ENCODE data around the gene PRKCB.

PRKCB gene

GRCh38 chr16:24111724-24112302 lies 276.0 kb downstream of the PRKCB start:
- H3K79me2 ChIP-seq (ENCODE audit: control insufficient read depth, low read length) = no peaks in the 10 kb centered on the region
- no peaks in the 10 kb centered on the region for H4K20me1 ChIP-seq (ENCODE audit: control insufficient read depth, insufficient read depth, low read depth, low read length)
- TF ChIP-seq EZH2phosphoT487 (IDR thresholded peaks at IDR 0.05; ENCODE audit: borderline replicate concordance, low read length) (no peak), CTCF (IDR thresholded peaks at IDR 0.05; ENCODE audit: low read depth, low read length, poor library complexity, severe bottlenecking) (no peak)
- H3K4me2 ChIP-seq (ENCODE audit: low read length) = no peak overlapping the region
- no peak overlapping the region for H3K4me3 ChIP-seq (ENCODE audit: low read length)
- no peaks in the 10 kb centered on the region for H3K27me3 ChIP-seq (ENCODE audit: control insufficient read depth, low read length)
- no peaks in the 10 kb centered on the region for H3K9me3 ChIP-seq (ENCODE audit: control insufficient read depth, insufficient read depth, low read length)
- H3K4me1 ChIP-seq (ENCODE audit: control insufficient read depth, low read length) = no peaks in the 10 kb centered on the region
- H3K9me2 ChIP-seq (replicated peaks; ENCODE audit: control insufficient read depth, low read length) = no peaks in the 10 kb centered on the region
- H3F3A ChIP-seq (ENCODE audit: control insufficient read depth, insufficient read depth) = no peaks in the 10 kb centered on the region
- no peak overlapping the region for H3K27ac ChIP-seq (ENCODE audit: low read depth, low read length)
- no peaks in the 10 kb centered on the region for H3K36me3 ChIP-seq (ENCODE audit: control insufficient read depth, low read length)

- Histone ChIP-seq H3K27ac (ENCODE audit: low read depth, low read length) (no peak overlapping the region), H4K20me1 (ENCODE audit: control insufficient read depth, insufficient read depth, low read depth, low read length) (no peaks in the 10 kb centered on the region), H3K4me2 (ENCODE audit: low read length) (no peak overlapping the region), H3K79me2 (ENCODE audit: control insufficient read depth, low read length) (no peaks in the 10 kb centered on the region), H3F3A (ENCODE audit: control insufficient read depth, insufficient read depth) (no peaks in the 10 kb centered on the region), H3K4me3 (ENCODE audit: low read length) (no peak overlapping the region), H3K9me2 (replicated peaks; ENCODE audit: control insufficient read depth, low read length) (no peaks in the 10 kb centered on the region), H3K36me3 (ENCODE audit: control insufficient read depth, low read length) (no peaks in the 10 kb centered on the region), H3K4me1 (ENCODE audit: control insufficient read depth, low read length) (no peaks in the 10 kb centered on the region), H3K27me3 (ENCODE audit: control insufficient read depth, low read length) (no peaks in the 10 kb centered on the region), H3K9me3 (ENCODE audit: control insufficient read depth, insufficient read depth, low read length) (no peaks in the 10 kb centered on the region)
- no peak for TF ChIP-seq EZH2phosphoT487 (IDR thresholded peaks at IDR 0.05; ENCODE audit: borderline replicate concordance, low read length)
- no peak for TF ChIP-seq CTCF (IDR thresholded peaks at IDR 0.05; ENCODE audit: low read depth, low read length, poor library complexity, severe bottlenecking)
Measured at GRCh38 chr16:24113115-24113745, 277.4 kb downstream of the PRKCB start.

- no peaks in the 10 kb centered on the region for H3K9me2 ChIP-seq (replicated peaks; ENCODE audit: control insufficient read depth, low read length)
- H3K4me3 ChIP-seq (ENCODE audit: low read length) = no peak overlapping the region
- no peak for TF ChIP-seq EZH2phosphoT487 (IDR thresholded peaks at IDR 0.05; ENCODE audit: borderline replicate concordance, low read length)
- no peak for TF ChIP-seq CTCF (IDR thresholded peaks at IDR 0.05; ENCODE audit: low read depth, low read length, poor library complexity, severe bottlenecking)
Measured at GRCh38 chr16:24114876-24115275, 279.1 kb downstream of the PRKCB start.

More at GRCh38 chr16:24114876-24115275, 279.1 kb downstream of the PRKCB start:
- Histone ChIP-seq H3K27me3 (ENCODE audit: control insufficient read depth, low read length) (no peaks in the 10 kb centered on the region), H4K20me1 (ENCODE audit: control insufficient read depth, insufficient read depth, low read depth, low read length) (no peaks in the 10 kb centered on the region), H3K36me3 (ENCODE audit: control insufficient read depth, low read length) (no peaks in the 10 kb centered on the region), H3K4me2 (ENCODE audit: low read length) (no peak overlapping the region), H3K9me3 (ENCODE audit: control insufficient read depth, insufficient read depth, low read length) (no peaks in the 10 kb centered on the region), H3K4me1 (ENCODE audit: control insufficient read depth, low read length) (no peaks in the 10 kb centered on the region), H3K27ac (ENCODE audit: low read depth, low read length) (no peak overlapping the region), H3F3A (ENCODE audit: control insufficient read depth, insufficient read depth) (no peaks in the 10 kb centered on the region), H3K79me2 (ENCODE audit: control insufficient read depth, low read length) (no peaks in the 10 kb centered on the region)
